Measurements from ENCODE around the gene TEX14. TPM values are rescaled to one million over a fixed set of nuclear protein-coding genes. Genes with fewer than 3 reads are reported as not detected.

TEX14 gene
- total and polyA plus RNA-seq, 10 of the 15 experiments (the other 5 are each of a cell fraction or from before 2014, with no cell fraction given): 0.15 to 1.3 (median 0.66) TPM

GRCh38 chr17:58560511-58560910 lies 131.3 kb downstream of the TEX14 start:
- Histone ChIP-seq H2AFZ (ENCODE audit: control insufficient read depth, low read depth, low read length) (no peak overlapping the region), H3K4me2 (ENCODE audit: control insufficient read depth, insufficient read depth) (no peak overlapping the region), H3K79me2 (ENCODE audit: control insufficient read depth, insufficient read depth, low read length) (no peaks in the 10 kb centered on the region), H3K4me3 (no peak overlapping the region), H3K9ac (ENCODE audit: control insufficient read depth, insufficient read depth, low read length) (no peak overlapping the region), H3K9me3 (replicated peaks; ENCODE audit: control insufficient read depth, insufficient read depth, low read length) (no peaks in the 10 kb centered on the region), H4K20me1 (ENCODE audit: control insufficient read depth, insufficient read depth) (no peaks in the 10 kb centered on the region), H3K36me3 (ENCODE audit: control insufficient read depth in 2 of 2, insufficient read depth in 2 of 2, low read length in 1 of 2) (no peaks in the 10 kb centered on the region), H3K4me1 (ENCODE audit: control insufficient read depth, insufficient read depth, low read length) (peaks cover 11% of the 10 kb centered on the region), H3K27ac (ENCODE audit: control insufficient read depth, insufficient read depth) (no peak overlapping the region), H3K27me3 (replicated peaks in 1 of 2; ENCODE audit: control insufficient read depth in 2 of 2, insufficient read depth in 2 of 2, low read length in 1 of 2) (no peaks in the 10 kb centered on the region)
- ChIA-PET SMC1A (ENCODE audit: uncharacterized antibody, unreplicated experiment) (interaction anchor here (2.2 kb wide), 1 partner anchor 12 kb away, joined by 7 read pairs; no protein-coding TSS in a partner anchor), RAD21 (ENCODE audit: unreplicated experiment) (no interaction called here), POLR2A (no interaction called here), CTCF (interaction anchor here (0.6 to 2.9 kb wide), 5 partner anchors 10 to 87 kb away, joined by 3 to 10 read pairs (median 6); no protein-coding TSS in a partner anchor)
- in situ Hi-C loops (cut with MboI) (no loop called here), intact Hi-C loops (cut with micrococcal nuclease; ENCODE audit: unreplicated experiment) (no loop called here)
- DNase-seq (ENCODE audit: low read depth, low spot score) (no peak), FAIRE-seq (no peak), ATAC-seq (no peak)
- BruUV-seq (replicated peaks): no TSS peak
- WGBS (ENCODE audit: insufficient coverage, insufficient replicate concordance, low lambda C conversion rate, missing lambda C conversion rate): 47% methylated on average over 1 of the region's 1 CpG
- TF ChIP-seq SPI1 (IDR thresholded peaks at IDR 0.05; ENCODE audit: borderline replicate concordance, insufficient read depth, low read depth, low read length): no peak
- TF ChIP-seq IRF3 (IDR thresholded peaks at IDR 0.05): no peak
- TF ChIP-seq MLLT1 (IDR thresholded peaks at IDR 0.05): no peak
- TF ChIP-seq PBX3 (IDR thresholded peaks at IDR 0.05; ENCODE audit: insufficient replicate concordance, low read depth, low read length): no peak
- no peak for TF ChIP-seq NFIC (IDR thresholded peaks at IDR 0.05; ENCODE audit: low read depth, low read length)
- TF ChIP-seq SKIL (IDR thresholded peaks at IDR 0.05; ENCODE audit: low read depth, poor library complexity, severe bottlenecking): no peak
- TF ChIP-seq RUNX3 (IDR thresholded peaks at IDR 0.05; ENCODE audit: low read length): no peak
- TF ChIP-seq EED (IDR thresholded peaks at IDR 0.05; ENCODE audit: low read depth): no peak
- no peak for TF ChIP-seq NKRF (conservative IDR thresholded peaks at IDR 0.05)
- no peak for TF ChIP-seq SUZ12 (IDR thresholded peaks at IDR 0.05; ENCODE audit: unreplicated experiment)
- no peak for TF ChIP-seq YBX1 (IDR thresholded peaks at IDR 0.05)
- TF ChIP-seq ZBED1 (IDR thresholded peaks at IDR 0.05; ENCODE audit: borderline replicate concordance): no peak
- TF ChIP-seq NR2F1 (conservative IDR thresholded peaks at IDR 0.05): no peak
- no peak for TF ChIP-seq USF2 (IDR thresholded peaks at IDR 0.05; ENCODE audit: borderline replicate concordance, low read depth, low read length)
- no peak for TF ChIP-seq SMC3 (IDR thresholded peaks at IDR 0.05; ENCODE audit: borderline replicate concordance, low read length)

Data from GM12878 (cell line).